Activated T-helper 17 cell treated with anti-CD3 and anti-CD28 coated beads, Interleukin-2, amount 50 U/mL, for 72 hours (primary cell): ENCODE data around the gene GRIK5. TPM values are rescaled to one million over a fixed set of nuclear protein-coding genes. Genes with fewer than 3 reads are reported as not detected.

Experiments
- ATAC-seq: fragments of 150-1000 bp; cut with Tn5 transposase; replicated peaks from 2 replicates; pipeline ENCODE4 v1.10.0; 2021; ENCODE audit warnings: mild to moderate bottlenecking, moderate library complexity
- H3K27ac Mint-ChIP-seq: one replicate; pipeline ENCODE4 v1.8.0; 2022; ENCODE audit warnings: mixed read lengths
- H3K27me3 Mint-ChIP-seq: one replicate; pipeline ENCODE4 v1.8.0; 2022; ENCODE audit warnings: mixed read lengths
- H3K36me3 Mint-ChIP-seq: one replicate; pipeline ENCODE4 v1.8.0; 2022; ENCODE audit warnings: low read depth, mild to moderate bottlenecking, mixed read lengths
- H3K4me1 Mint-ChIP-seq: one replicate; pipeline ENCODE4 v1.8.0; 2022; ENCODE audit warnings: mixed read lengths
- H3K4me3 Mint-ChIP-seq: one replicate; pipeline ENCODE4 v1.8.0; 2022; ENCODE audit warnings: mild to moderate bottlenecking, mixed read lengths
- H3K9me3 Mint-ChIP-seq: one replicate; pipeline ENCODE4 v1.8.0; 2022; ENCODE audit warnings: mixed read lengths
- total RNA-seq, 2 donors: library from RNA; stranded (reverse); gene quantifications; one replicate each; pipeline ENCODE4 v1.2.3, GENCODE V29; 2022

Gene GRIK5
- total RNA-seq, 2 donors from 2014 or later, result 0.37 to 1.7 TPM

GRCh38 chr19:42075616-42076379 is 5.8 kb upstream of the GRIK5 start, which contains the start of gene ZNF574:
Gene ZNF574, plus strand, starts transcription at chr19:42076166. Its CDS starts 2,441 bp downstream, at chr19:42078607.
- Mint-ChIP-seq H3K4me1 (peaks cover 28% of the 10 kb centered on the region), H3K4me3 (peak within 1 kb of the TSS; percentile 97), H3K9me3 (peaks cover 5% of the 10 kb centered on the region), H3K36me3 (peaks cover 43% of the 10 kb centered on the region), H3K27me3 (no peaks in the 10 kb centered on the region), H3K27ac (peak within 1 kb of the TSS; percentile 99)
- ATAC-seq, result peak; percentile 98

- peaks cover 43% of the 10 kb centered on the region for H3K36me3 Mint-ChIP-seq
- peak overlapping the region; percentile 97 for H3K4me3 Mint-ChIP-seq
- ATAC-seq, result peak; percentile 1
- peaks cover 31% of the 10 kb centered on the region for H3K4me1 Mint-ChIP-seq
- H3K9me3 Mint-ChIP-seq, result peaks cover 5% of the 10 kb centered on the region
- no peaks in the 10 kb centered on the region for H3K27me3 Mint-ChIP-seq
- peak overlapping the region; percentile 99 for H3K27ac Mint-ChIP-seq
Measured at GRCh38 chr19:42075364-42075615, 5.3 kb upstream of the GRIK5 start.

- Mint-ChIP-seq H3K27me3 (no peaks in the 10 kb centered on the region), H3K4me1 (peaks cover 31% of the 10 kb centered on the region), H3K9me3 (peaks cover 5% of the 10 kb centered on the region), H3K27ac (peak overlapping the region; percentile 99), H3K4me3 (peak overlapping the region; percentile 97), H3K36me3 (peaks cover 39% of the 10 kb centered on the region)
- ATAC-seq, result no peak
Measured at GRCh38 chr19:42074513-42075363, 4.7 kb upstream of the GRIK5 start.

- Mint-ChIP-seq H3K27me3 (no peaks in the 10 kb centered on the region), H3K27ac (no peak overlapping the region)
- no peak for ATAC-seq
Measured at GRCh38 chr19:42071247-42071646, 1.2 kb upstream of the GRIK5 start.

GRCh38 chr19:42068756-42069571 is 1.0 kb downstream of the GRIK5 start:
- Mint-ChIP-seq H3K4me1 (peaks cover 5% of the 10 kb centered on the region), H3K27ac (no peak overlapping the region)

More at GRCh38 chr19:42071247-42071646, 1.2 kb upstream of the GRIK5 start:
- no peak overlapping the region for H3K4me3 Mint-ChIP-seq
- H3K36me3 Mint-ChIP-seq, result peaks cover 9% of the 10 kb centered on the region
- H3K9me3 Mint-ChIP-seq, result peaks cover 5% of the 10 kb centered on the region
- peaks cover 10% of the 10 kb centered on the region for H3K4me1 Mint-ChIP-seq

GRCh38 chr19:42068361-42068755 is 1.6 kb downstream of the GRIK5 start:
- Mint-ChIP-seq H3K27ac (no peak overlapping the region), H3K9me3 (no peaks in the 10 kb centered on the region), H3K27me3 (no peaks in the 10 kb centered on the region), H3K36me3 (no peaks in the 10 kb centered on the region), H3K4me1 (peaks cover 5% of the 10 kb centered on the region), H3K4me3 (no peak overlapping the region)
- ATAC-seq, result no peak

More at GRCh38 chr19:42068756-42069571, 1.0 kb downstream of the GRIK5 start:
- no peaks in the 10 kb centered on the region for H3K27me3 Mint-ChIP-seq
- no peaks in the 10 kb centered on the region for H3K36me3 Mint-ChIP-seq
- no peak for ATAC-seq
- no peak overlapping the region for H3K4me3 Mint-ChIP-seq
- no peaks in the 10 kb centered on the region for H3K9me3 Mint-ChIP-seq

GRCh38 chr19:42067315-42067888 is 2.6 kb downstream of the GRIK5 start:
- Mint-ChIP-seq H3K4me1 (peaks cover 5% of the 10 kb centered on the region), H3K27ac (no peak overlapping the region), H3K36me3 (no peaks in the 10 kb centered on the region), H3K4me3 (no peak overlapping the region), H3K27me3 (no peaks in the 10 kb centered on the region), H3K9me3 (no peaks in the 10 kb centered on the region)
- ATAC-seq, result no peak

GRCh38 chr19:42066075-42066754 is 3.8 kb downstream of the GRIK5 start:
- Mint-ChIP-seq H3K36me3 (no peaks in the 10 kb centered on the region), H3K27ac (no peak overlapping the region), H3K4me1 (peaks cover 5% of the 10 kb centered on the region), H3K27me3 (no peaks in the 10 kb centered on the region), H3K4me3 (no peak overlapping the region), H3K9me3 (no peaks in the 10 kb centered on the region)
- no peak for ATAC-seq

- Mint-ChIP-seq H3K27me3 (no peaks in the 10 kb centered on the region), H3K9me3 (no peaks in the 10 kb centered on the region)
Measured at GRCh38 chr19:42065511-42065910, 4.5 kb downstream of the GRIK5 start.

GRCh38 chr19:42065051-42065450 is 5.0 kb downstream of the GRIK5 start:
- Mint-ChIP-seq H3K9me3 (no peaks in the 10 kb centered on the region), H3K27me3 (no peaks in the 10 kb centered on the region), H3K36me3 (no peaks in the 10 kb centered on the region), H3K27ac (no peak overlapping the region), H3K4me1 (no peaks in the 10 kb centered on the region), H3K4me3 (no peak overlapping the region)
- no peak for ATAC-seq

More at GRCh38 chr19:42065511-42065910, 4.5 kb downstream of the GRIK5 start:
- H3K27ac Mint-ChIP-seq, result no peak overlapping the region
- no peaks in the 10 kb centered on the region for H3K36me3 Mint-ChIP-seq
- H3K4me3 Mint-ChIP-seq, result no peak overlapping the region
- H3K4me1 Mint-ChIP-seq, result no peaks in the 10 kb centered on the region
- ATAC-seq, result no peak

- no peaks in the 10 kb centered on the region for H3K27me3 Mint-ChIP-seq
- H3K4me3 Mint-ChIP-seq, result no peak overlapping the region
- H3K27ac Mint-ChIP-seq, result peak overlapping the region; percentile 8
- no peaks in the 10 kb centered on the region for H3K36me3 Mint-ChIP-seq
- ATAC-seq, result no peak
- H3K9me3 Mint-ChIP-seq, result no peaks in the 10 kb centered on the region
- no peaks in the 10 kb centered on the region for H3K4me1 Mint-ChIP-seq
Measured at GRCh38 chr19:42064432-42064831, 5.6 kb downstream of the GRIK5 start.

- Mint-ChIP-seq H3K27ac (no peak overlapping the region), H3K9me3 (no peaks in the 10 kb centered on the region), H3K4me1 (no peaks in the 10 kb centered on the region), H3K27me3 (no peaks in the 10 kb centered on the region), H3K4me3 (no peak overlapping the region), H3K36me3 (no peaks in the 10 kb centered on the region)
- ATAC-seq, result no peak
Measured at GRCh38 chr19:42062381-42062780, 7.6 kb downstream of the GRIK5 start.

- Mint-ChIP-seq H3K4me3 (no peak overlapping the region), H3K27me3 (no peaks in the 10 kb centered on the region), H3K36me3 (no peaks in the 10 kb centered on the region), H3K27ac (no peak overlapping the region), H3K9me3 (no peaks in the 10 kb centered on the region), H3K4me1 (no peaks in the 10 kb centered on the region)
- no peak for ATAC-seq
Measured at GRCh38 chr19:42060117-42060516, 9.9 kb downstream of the GRIK5 start.

- Mint-ChIP-seq H3K4me1 (no peaks in the 10 kb centered on the region), H3K27ac (no peak overlapping the region), H3K9me3 (no peaks in the 10 kb centered on the region), H3K36me3 (no peaks in the 10 kb centered on the region), H3K27me3 (no peaks in the 10 kb centered on the region), H3K4me3 (no peak overlapping the region)
- ATAC-seq, result no peak
Measured at GRCh38 chr19:42059196-42059595, 10.8 kb downstream of the GRIK5 start.
